ENCODE data around the gene MAGI1. TPM values are rescaled to one million over a fixed set of nuclear protein-coding genes. Genes with fewer than 3 reads are reported as not detected.

The MAGI1 gene
- total RNA-seq, 4 donors from 2014 or later, result 17.2 to 40.8 (median 28.1) TPM

- no peak overlapping the region for H3K4me3 ChIP-seq
- ATAC-seq, result no peak
- H3K27ac ChIP-seq, result no peak overlapping the region
- no peaks in the 10 kb centered on the region for H3K4me1 ChIP-seq
- no peaks in the 10 kb centered on the region for H3K9me3 ChIP-seq
- H3K27me3 ChIP-seq, result no peaks in the 10 kb centered on the region
- H3K36me3 ChIP-seq, result no peaks in the 10 kb centered on the region
- TF ChIP-seq EP300 (IDR thresholded peaks at IDR 0.05) (no peak), CTCF (IDR thresholded peaks at IDR 0.05) (no peak), POLR2A (IDR thresholded peaks at IDR 0.05) (no peak)
- 64 to 71% methylated on average over 4 to 5 of the region's 6 CpGs for WGBS, 2 donors (ENCODE audit: low coverage in 1 of 2)
Observed at GRCh38 chr3:65830948-65831732, 207.6 kb downstream of the MAGI1 start.

- Histone ChIP-seq H3K4me1 (no peaks in the 10 kb centered on the region), H3K4me3 (no peak overlapping the region), H3K27ac (no peak overlapping the region), H3K9me3 (no peaks in the 10 kb centered on the region), H3K27me3 (no peaks in the 10 kb centered on the region), H3K36me3 (no peaks in the 10 kb centered on the region)
- TF ChIP-seq POLR2A (IDR thresholded peaks at IDR 0.05) (no peak), POLR2AphosphoS5 (IDR thresholded peaks at IDR 0.05) (no peak), EP300 (IDR thresholded peaks at IDR 0.05) (no peak), CTCF (IDR thresholded peaks at IDR 0.05) (no peak)
- no peak for ATAC-seq
- WGBS, 2 donors (ENCODE audit: low coverage in 1 of 2), result 100% methylated on average over 1 to 2 of the region's 3 CpGs
Observed at GRCh38 chr3:65829228-65829627, 209.5 kb downstream of the MAGI1 start.

GRCh38 chr3:65828706-65829105 is 210.0 kb downstream of the MAGI1 start:
- WGBS, 2 donors (ENCODE audit: low coverage in 1 of 2), result 74 to 78% methylated on average over 6 of the region's 6 CpGs
- no peak for ATAC-seq
- TF ChIP-seq POLR2A (IDR thresholded peaks at IDR 0.05) (no peak), POLR2AphosphoS5 (IDR thresholded peaks at IDR 0.05) (no peak), CTCF (IDR thresholded peaks at IDR 0.05) (no peak), EP300 (IDR thresholded peaks at IDR 0.05) (no peak)
- Histone ChIP-seq H3K9me3 (no peaks in the 10 kb centered on the region), H3K4me1 (no peaks in the 10 kb centered on the region), H3K27ac (no peak overlapping the region), H3K4me3 (no peak overlapping the region), H3K27me3 (no peaks in the 10 kb centered on the region), H3K36me3 (no peaks in the 10 kb centered on the region)

- no peak for ATAC-seq
- 57 to 80% methylated on average over 2 of the region's 2 CpGs for WGBS, 2 donors (ENCODE audit: low coverage in 1 of 2)
Observed at GRCh38 chr3:65827076-65827475, 211.6 kb downstream of the MAGI1 start.

More at GRCh38 chr3:65827076-65827475, 211.6 kb downstream of the MAGI1 start:
- Histone ChIP-seq H3K9me3 (no peaks in the 10 kb centered on the region), H3K4me3 (no peak overlapping the region), H3K27me3 (no peaks in the 10 kb centered on the region), H3K27ac (no peak overlapping the region), H3K36me3 (no peaks in the 10 kb centered on the region), H3K4me1 (no peaks in the 10 kb centered on the region)
- TF ChIP-seq POLR2A (IDR thresholded peaks at IDR 0.05) (no peak), POLR2AphosphoS5 (IDR thresholded peaks at IDR 0.05) (no peak), EP300 (IDR thresholded peaks at IDR 0.05) (no peak), CTCF (IDR thresholded peaks at IDR 0.05) (no peak)
